ENCODE measurements around the gene GRIK3. TPM values are rescaled to one million over a fixed set of nuclear protein-coding genes. Genes with fewer than 3 reads are reported as not detected.

GRIK3 gene
- total and polyA plus RNA-seq, 2 of the 8 experiments (the other 6 are each of a cell fraction or from before 2014, with no cell fraction given): 2.1 to 3.4 TPM

DNA sequence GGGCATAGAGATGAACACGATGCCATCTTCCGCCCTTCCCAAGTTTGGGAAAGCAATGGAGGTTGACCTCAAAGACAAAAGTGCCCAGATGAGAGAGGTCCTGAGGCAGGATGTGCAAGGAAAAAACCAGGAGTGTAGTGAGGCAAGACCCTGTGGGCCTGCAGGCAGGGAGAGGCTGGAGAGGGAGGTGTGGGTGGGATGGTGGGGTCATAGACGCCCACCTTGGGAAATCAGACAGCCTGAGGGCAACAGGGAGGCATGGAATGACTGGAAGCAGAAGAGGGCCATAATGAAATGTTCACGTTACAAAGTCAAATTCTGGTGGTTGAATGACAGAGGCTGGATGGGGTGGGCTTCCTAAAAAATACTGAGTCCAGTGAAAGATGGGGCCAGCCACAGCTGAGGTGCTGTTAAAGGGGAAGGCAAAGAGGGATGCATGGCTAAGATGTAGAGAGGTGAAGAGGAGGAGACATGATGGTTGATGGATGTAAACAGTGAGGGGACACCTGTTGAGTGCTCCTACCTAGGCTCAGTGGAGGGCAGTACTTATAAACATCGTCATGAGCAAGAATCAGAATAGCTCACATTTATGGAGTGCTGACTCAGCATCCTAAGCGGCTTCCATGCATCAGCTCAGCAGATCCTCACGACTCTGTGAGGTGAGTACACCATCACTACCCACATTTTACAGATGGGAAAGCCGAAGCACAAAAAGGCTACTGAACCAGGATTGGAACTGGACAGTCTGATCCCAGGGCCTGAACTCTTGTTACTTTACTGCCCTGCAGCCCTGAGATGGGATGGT lies 42.0 kb downstream of the GRIK3 start:
- Histone ChIP-seq H3K4me1 (replicated peaks in 1 of 4; ENCODE audit: control insufficient read depth in 3 of 4, insufficient read depth in 4 of 4, low read length in 3 of 4) (no peaks in the 10 kb centered on the region; a peak in 1 of 7 replicates), H2BK15ac (ENCODE audit: low read length) (no peak overlapping the region), H3K79me2 (ENCODE audit: control insufficient read depth in 1 of 2, insufficient read depth in 2 of 2, low read length in 2 of 2) (no peaks in the 10 kb centered on the region), H3K9ac (replicated peaks in 1 of 4; ENCODE audit: extremely low read depth in 1 of 4, low read depth in 3 of 4, low read length in 3 of 4) (no peak overlapping the region), H2AK5ac (ENCODE audit: low read depth, low read length) (no peak overlapping the region), H4K8ac (ENCODE audit: extremely low read depth, insufficient read depth, low read length) (no peak overlapping the region), H3K27ac (ENCODE audit: low read depth, low read length) (no peak overlapping the region), H3K18ac (ENCODE audit: extremely low read depth, low read length) (no peak overlapping the region), H2BK120ac (replicated peaks; ENCODE audit: low read depth, low read length) (no peak overlapping the region), H2BK20ac (ENCODE audit: low read length) (no peak overlapping the region), H3K4me3 (ENCODE audit: extremely low read depth in 1 of 4, insufficient read depth in 2 of 4, low read depth in 3 of 4, low read length in 4 of 4) (no peak overlapping the region), H3K4ac (replicated peaks; ENCODE audit: insufficient read length, low read depth, low read length) (no peak overlapping the region), H3K23ac (ENCODE audit: insufficient read length) (no peak overlapping the region), H2BK5ac (ENCODE audit: low read depth, low read length) (no peak overlapping the region), H4K20me1 (replicated peaks in 1 of 2; ENCODE audit: control insufficient read depth in 1 of 2, insufficient read depth in 2 of 2, low read length in 2 of 2) (no peaks in the 10 kb centered on the region), H2BK12ac (ENCODE audit: low read depth, low read length) (no peak overlapping the region), H3K14ac (ENCODE audit: insufficient read length) (no peak overlapping the region), H3K36me3 (ENCODE audit: control insufficient read depth in 2 of 4, insufficient read depth in 4 of 4, low read length in 3 of 4) (no peaks in the 10 kb centered on the region), H4K91ac (replicated peaks; ENCODE audit: insufficient read length, low read length) (no peak overlapping the region), H3K4me2 (ENCODE audit: insufficient read depth in 1 of 2, low read depth in 2 of 2, low read length in 2 of 2) (no peak overlapping the region), H3K56ac (replicated peaks; ENCODE audit: insufficient read length, low read depth, low read length) (no peak overlapping the region), H3K27me3 (replicated peaks in 1 of 4; ENCODE audit: control insufficient read depth in 3 of 4, extremely low read depth in 1 of 4, insufficient read depth in 3 of 4, low read length in 3 of 4) (no peaks in the 10 kb centered on the region), H3K79me1 (ENCODE audit: low read depth, low read length) (no peaks in the 10 kb centered on the region), H3K23me2 (ENCODE audit: low read depth, low read length) (no peaks in the 10 kb centered on the region), H3K9me3 (ENCODE audit: insufficient read depth in 2 of 2, low read depth in 1 of 2, low read length in 1 of 2) (no peaks in the 10 kb centered on the region), H2AFZ (ENCODE audit: low read length) (no peak overlapping the region), H4K5ac (ENCODE audit: insufficient read length, low read depth, low read length) (no peak overlapping the region)
- WGBS, 2 experiments (ENCODE audit: extremely low coverage in 1 of 2, insufficient coverage in 1 of 2, insufficient read length in 1 of 2, insufficient replicate concordance in 2 of 2, low coverage in 1 of 2, low lambda C conversion rate in 2 of 2, missing lambda C conversion rate in 1 of 2): 95% methylated on average over 8 of the region's 8 CpGs; no CpG with 5 or more reads in 1 of the 2 experiments
- POLR2A ChIA-PET (ENCODE audit: partially characterized antibody): no interaction called here
- CTCF ChIA-PET (ENCODE audit: partially characterized antibody): interaction anchor here (0.8 to 1.6 kb wide), 3 partner anchors 9 to 350 kb away, joined by 3 to 5 read pairs (median 3); no protein-coding TSS in a partner anchor
- FAIRE-seq: no peak
- DNase-seq (ENCODE audit: low read depth in 1 of 2, low spot score in 2 of 2): no peak
- TF ChIP-seq POU5F1 (IDR thresholded peaks at IDR 0.05; ENCODE audit: low read depth, low read length) (no peak), BRCA1 (IDR thresholded peaks at IDR 0.05; ENCODE audit: low read depth, low read length) (no peak), MAFK (IDR thresholded peaks at IDR 0.05; ENCODE audit: low read depth, low read length) (peak; percentile 90)
